ENCODE measurements around the gene RPS14.
"Not testable (repeated sequence)": the region's sequence is repeated elsewhere in the genome, so short reads cannot be mapped to it uniquely, and the experiment has no call there.

Gene RPS14

DNA sequence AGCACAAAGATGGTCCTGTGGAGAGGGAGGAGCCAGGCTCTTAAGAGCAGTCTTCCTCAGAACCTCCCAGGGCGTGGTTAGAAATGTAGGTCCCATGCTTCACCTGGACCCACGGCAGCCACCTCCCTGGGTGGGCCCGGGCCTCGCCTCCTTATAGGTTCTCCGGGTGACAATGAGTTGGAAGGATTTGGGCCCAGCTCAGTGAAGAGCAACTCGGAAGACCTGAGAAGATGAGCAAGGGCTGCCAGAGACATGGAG, 32.1 kb upstream of the RPS14 start:
- DNase-seq (ENCODE audit: low read depth in 3 of 3): no peak

DNA sequence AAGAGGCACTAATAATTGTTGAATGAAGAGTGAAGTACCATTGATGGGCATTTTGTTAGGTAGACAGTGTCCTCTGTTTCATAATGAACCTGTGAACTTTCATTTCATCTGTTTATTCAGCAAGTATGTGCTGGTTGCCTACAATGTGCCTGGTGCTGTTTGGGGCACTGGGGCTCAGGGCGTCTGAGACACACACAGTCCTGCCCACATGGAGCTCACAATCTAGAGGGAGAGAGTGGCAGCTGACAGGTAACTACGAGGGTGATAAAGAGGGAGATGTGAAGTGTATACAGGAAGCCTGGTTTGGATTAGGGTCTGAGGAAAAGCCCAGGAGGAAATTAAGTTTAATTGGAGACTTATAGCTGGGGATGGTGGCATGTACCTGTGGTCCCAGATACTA, 29.9 kb upstream of the RPS14 start:
- no peak for DNase-seq (ENCODE audit: low read depth in 3 of 3)

DNA sequence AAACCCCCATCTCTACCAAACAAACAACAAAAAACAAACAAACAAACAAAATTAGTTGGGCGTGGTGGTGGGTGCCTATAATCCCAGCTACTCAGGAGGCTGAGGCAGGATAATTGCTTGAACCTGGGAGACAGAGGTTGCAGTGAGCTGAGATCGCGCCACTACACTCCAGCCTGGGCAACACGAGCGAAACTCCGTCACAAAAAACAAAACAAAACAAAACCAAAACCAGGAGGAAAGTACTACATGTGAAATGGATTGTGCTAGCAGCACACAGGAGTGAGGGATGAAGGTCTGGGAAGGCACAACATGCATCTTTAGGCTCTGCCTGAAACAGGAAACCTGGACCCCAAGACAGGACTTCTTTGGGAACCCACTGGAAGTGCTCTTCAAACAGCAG, 27.0 kb upstream of the RPS14 start:
- DNase-seq (ENCODE audit: low read depth in 3 of 3): not testable (repeated sequence)

DNA sequence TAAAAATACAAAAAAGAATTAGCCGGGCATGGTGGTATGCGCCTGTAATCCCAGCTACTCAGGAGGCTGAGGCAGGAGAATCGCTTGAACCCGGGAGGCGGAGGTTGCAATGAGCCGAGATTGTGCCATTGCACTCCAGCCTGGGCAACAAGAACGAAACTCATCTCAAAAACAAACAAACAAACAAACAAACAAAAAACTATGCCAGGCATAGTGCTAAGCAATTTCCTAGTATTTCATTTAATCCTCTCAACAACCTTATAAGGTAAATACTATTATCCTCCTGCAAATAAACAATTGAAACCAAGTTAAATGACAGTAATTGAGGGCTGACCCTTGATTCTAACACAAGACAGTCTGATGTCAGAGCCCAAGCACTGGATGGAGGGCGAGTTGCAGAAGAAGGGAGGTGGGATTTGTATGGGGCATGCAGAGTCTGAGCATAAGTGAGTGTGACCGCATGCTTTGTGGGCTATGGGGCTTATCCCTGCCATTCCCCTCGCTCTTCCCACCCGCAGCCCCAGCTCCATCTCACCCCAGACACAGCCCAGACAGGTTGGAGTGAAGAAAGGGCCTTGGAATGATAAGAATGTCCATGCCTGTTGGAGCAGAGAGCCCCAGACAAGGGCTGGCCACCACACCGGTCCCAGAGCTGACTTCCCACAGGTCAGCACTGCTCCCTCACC, 24.3 kb upstream of the RPS14 start:
- DNase-seq (ENCODE audit: low read depth in 3 of 3): no peak

DNA sequence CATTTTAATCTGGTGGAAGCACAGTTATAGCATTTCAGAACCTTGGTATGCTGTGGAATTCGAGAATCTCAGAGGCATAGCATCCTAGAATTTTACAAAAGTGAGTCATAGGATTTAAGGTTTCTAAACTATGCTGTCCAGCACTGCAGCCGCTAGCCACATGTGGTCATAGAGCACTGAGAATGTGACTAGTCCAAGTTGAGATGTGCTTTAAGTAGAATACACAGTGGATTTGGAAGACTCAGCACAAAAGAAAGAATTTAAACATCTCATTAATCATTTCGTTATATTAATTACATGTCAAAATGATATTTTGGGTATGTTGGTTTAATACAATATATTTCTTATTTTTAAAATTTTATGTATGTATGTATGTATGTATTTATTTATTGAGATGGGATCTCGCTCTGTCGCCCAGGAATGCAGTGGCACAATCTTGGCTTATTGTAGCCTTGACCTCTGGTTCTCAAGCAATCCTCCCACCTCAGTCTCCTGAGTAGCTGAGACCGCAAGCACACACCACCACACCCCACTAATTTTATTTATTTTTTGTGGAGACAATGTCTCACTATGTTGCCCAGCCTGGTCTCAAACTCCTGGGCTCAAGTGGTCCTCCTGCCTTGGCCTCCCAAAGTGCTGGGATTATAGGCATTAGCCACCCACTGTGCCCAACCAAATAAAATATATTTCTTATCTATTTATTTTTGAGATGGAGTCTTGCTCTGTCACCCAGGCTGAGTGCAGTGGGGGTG, 20.4 kb upstream of the RPS14 start:
- DNase-seq (ENCODE audit: low read depth in 3 of 3): no peak

GRCh38 chr5:150468206-150468605, 18.7 kb upstream of the RPS14 start:
- no peak for DNase-seq (ENCODE audit: low read depth in 3 of 3)

DNA sequence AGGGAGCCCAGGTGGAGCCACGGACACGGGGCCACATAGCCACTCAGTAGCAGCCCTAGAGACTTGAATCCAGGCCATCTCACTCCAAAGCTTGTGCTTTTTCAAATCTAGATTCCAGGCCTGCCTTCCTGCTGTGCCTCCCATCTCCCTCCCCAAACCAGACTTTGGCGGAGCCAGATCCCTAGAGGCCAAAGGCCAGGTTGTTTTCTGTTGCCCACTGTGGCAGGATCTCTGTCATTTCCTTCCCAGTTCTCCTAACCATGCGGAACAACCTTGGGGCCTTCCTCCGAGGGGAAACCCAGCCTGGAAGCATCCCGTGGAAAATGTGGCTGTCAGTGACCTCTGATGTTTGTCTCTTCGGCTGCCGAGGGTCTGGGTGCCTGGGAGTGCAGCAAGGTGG, 16.4 kb upstream of the RPS14 start:
- no peak for DNase-seq (ENCODE audit: low read depth in 3 of 3)

GRCh38 chr5:150464554-150465012, 15.0 kb upstream of the RPS14 start:
- no peak for DNase-seq (ENCODE audit: low read depth in 3 of 3)

- DNase-seq (ENCODE audit: low read depth in 3 of 3): no peak
These were observed 11.7 kb upstream of the RPS14 start for GRCh38 chr5:150461231-150461630.

DNA sequence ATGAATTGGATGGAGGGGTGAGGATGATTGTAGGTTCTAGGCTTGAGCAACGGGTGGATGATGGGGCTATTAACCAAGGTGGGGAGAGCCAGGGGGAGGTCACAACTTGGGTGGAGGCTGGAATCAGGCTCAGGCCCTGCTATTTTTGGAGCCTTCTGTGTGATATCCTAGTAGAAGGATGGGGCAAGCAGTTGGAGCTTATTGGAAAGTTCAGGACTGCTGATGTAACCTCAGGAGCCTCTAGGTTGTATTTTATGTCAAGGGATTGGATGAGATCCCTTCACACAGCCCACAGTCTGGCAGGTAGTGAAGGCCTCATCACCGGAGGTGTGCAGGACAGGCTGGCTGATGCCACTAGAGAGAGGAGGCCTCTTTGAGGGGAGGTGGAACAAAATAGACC, 11.2 kb upstream of the RPS14 start:
- no peak for DNase-seq (ENCODE audit: low read depth in 3 of 3)

DNA sequence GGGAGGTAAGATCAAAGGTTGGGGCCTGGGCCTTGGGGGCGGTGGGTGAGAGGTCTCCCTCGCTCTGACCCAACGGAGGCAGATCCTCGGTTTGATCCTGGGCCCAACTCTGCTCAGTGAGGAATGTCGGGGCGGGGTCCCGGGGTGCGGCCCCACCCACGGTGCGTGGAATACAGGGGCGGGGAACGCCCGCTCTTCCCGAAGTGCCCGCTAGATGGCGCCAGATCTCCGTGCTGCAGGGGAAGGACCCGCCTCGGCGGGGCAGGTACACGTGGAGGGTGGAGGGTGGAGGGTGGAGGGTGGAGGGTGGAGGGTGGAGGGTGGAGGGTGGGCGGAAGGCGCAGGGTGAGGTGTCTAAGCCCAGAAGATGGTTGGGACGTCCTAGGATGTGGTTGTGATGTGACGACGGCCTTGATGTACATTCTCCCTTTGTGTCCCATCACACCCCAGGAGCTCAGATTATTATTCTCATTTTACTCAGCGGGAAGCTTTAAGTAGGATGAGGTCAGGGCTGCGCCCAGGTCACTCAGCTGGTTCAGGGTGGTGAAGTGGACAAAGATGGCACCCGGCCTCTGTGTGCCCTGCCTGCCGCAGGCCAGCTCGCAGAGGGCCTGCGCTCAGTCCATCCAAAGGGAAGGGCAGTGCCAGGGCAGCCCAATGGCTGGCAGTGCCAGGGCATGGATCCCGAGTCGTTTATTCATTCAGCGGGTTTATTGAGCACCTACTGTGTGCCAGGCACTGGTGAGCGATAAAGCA, 9.4 kb upstream of the RPS14 start:
- DNase-seq (ENCODE audit: low read depth in 3 of 3): peak; percentile 70 to 85 (median 81)

GRCh38 chr5:150457562-150458240, 8.2 kb upstream of the RPS14 start:
- no peak for DNase-seq (ENCODE audit: low read depth in 3 of 3)

- no peak for DNase-seq (ENCODE audit: low read depth in 3 of 3)
These were observed 7.6 kb upstream of the RPS14 start for GRCh38 chr5:150457121-150457520.

GRCh38 chr5:150454492-150455229, 5.1 kb upstream of the RPS14 start:
- DNase-seq (ENCODE audit: low read depth in 3 of 3): no peak

DNA sequence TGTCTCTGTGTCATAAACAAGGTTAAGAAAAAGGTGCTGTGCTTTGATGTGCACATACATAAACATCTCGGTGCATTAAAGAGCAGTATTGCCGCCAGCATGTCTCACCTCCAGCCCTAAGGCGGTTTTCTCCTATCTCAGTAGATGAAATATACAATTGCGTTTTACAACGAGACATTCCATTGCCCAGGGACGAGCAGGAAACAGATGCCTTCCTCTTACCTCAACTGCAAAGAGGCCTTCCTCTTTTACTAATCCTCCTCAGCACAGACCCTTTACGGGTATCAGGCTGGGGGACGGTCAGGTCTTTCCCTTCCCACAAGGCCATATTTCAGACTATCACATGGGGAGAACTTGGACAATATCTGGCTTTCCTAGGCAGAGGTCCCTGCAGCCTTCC, 4.5 kb upstream of the RPS14 start:
- DNase-seq (ENCODE audit: low read depth in 3 of 3): not testable (repeated sequence)

DNA sequence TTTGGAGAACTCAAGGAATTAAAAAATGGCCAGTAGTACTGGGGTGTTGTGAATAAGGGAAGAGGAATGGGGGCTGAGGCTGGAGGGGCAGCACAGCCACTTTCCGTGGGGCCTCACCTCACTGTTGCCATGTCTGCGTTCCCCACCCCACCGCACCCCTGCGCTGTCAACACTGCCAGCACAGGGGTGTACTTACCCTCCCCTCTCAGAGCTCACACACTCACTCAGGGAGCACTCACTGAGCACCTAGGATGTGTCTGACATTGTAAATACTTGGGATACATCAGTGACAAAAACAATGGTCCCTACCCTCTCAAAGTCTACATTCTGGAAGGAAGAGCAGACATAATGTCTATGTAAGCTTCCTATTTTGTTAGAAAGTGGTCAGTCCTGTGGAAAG, 3.4 kb upstream of the RPS14 start:
- no peak for DNase-seq (ENCODE audit: low read depth in 3 of 3)

DNA sequence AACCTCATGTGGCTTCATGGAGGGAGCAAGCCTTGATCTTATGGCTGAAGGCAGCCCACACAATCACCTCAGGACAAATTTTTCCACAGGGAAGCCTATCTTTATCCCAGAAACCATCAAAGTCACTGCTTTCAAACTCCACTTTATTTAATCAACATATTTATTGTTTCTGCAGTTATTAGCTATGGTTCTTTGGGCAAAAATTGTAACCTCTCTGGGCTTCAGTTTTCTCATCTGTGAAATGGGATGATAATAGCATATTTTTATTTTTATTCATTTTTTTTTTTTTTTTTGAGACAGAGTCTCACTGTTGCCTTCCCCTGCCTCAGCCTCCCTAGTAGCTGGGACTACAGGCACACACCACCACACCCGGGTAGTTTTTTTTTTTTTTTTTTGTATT, 2.1 kb upstream of the RPS14 start:
- DNase-seq (ENCODE audit: low read depth in 3 of 3): no peak

GRCh38 chr5:150448952-150449516, 505 bp downstream of the RPS14 start:
- no peak for DNase-seq (ENCODE audit: low read depth in 3 of 3)

- DNase-seq (ENCODE audit: low read depth in 3 of 3): no peak
These were observed 1.2 kb downstream of the RPS14 start for GRCh38 chr5:150448334-150448733.

- no peak for DNase-seq (ENCODE audit: low read depth in 3 of 3)
These were observed 2.4 kb downstream of the RPS14 start for GRCh38 chr5:150447188-150447587.

DNA sequence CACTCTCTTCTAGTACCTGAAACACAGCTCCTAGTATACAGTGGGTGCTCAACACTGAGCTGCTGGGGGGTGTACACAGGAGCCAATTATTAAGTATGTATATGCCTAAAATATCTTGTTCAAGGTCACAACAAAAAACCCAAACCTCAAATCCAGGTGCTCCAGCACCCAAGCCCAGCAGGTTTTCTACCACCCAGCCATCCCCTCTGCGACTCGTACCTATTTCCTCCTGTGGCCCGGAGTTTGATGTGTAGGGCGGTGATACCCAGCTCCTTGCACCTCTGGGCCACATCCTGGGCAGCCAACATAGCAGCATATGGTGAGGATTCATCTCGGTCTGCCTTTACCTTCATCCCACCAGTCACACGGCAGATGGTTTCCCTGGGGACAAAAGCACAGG, 3.0 kb downstream of the RPS14 start:
- no peak for DNase-seq (ENCODE audit: low read depth in 3 of 3)

All from stimulated activated CD4-positive, alpha-beta T cell treated with anti-CD3 and anti-CD28 coated beads, TNF-alpha, amount 100 ng/mL, for 48 hours (primary cell).